Ishikawa (cell line): ENCODE results near the gene NUMA1.
A peak's percentile ranks its signal among the peaks of the same experiment; 100 is the strongest.

ENCODE experiments used
- CEBPB ChIP-seq: IDR thresholded peaks from 2 replicates; pipeline ENCODE4 v1.6.1; 2012
- CREB1 ChIP-seq: IDR thresholded peaks from 2 replicates; pipeline ENCODE4 v1.6.1; 2012; ENCODE audit warnings: low read depth
- EGR1 ChIP-seq: IDR thresholded peaks from 2 replicates; pipeline ENCODE4 v1.6.1; 2012
- EP300 ChIP-seq: IDR thresholded peaks from 2 replicates; pipeline ENCODE4 v1.6.1; 2012; ENCODE audit warnings: borderline replicate concordance
- NFIC ChIP-seq: IDR thresholded peaks from 2 replicates; pipeline ENCODE4 v1.6.1; 2012
- RAD21 ChIP-seq: IDR thresholded peaks from 2 replicates; pipeline ENCODE4 v1.6.1; 2012; ENCODE audit warnings: low read depth
- TAF1 ChIP-seq: IDR thresholded peaks from 2 replicates; pipeline ENCODE4 v1.6.1; 2012; ENCODE audit warnings: low read depth, mild to moderate bottlenecking
- TF ChIP-seq, protein P1 (sequence below): IDR thresholded peaks from 2 replicates; pipeline ENCODE4 v1.6.1; 2012

GRCh38 chr11:72005347-72006260 is 74.7 kb downstream of the NUMA1 start:
- TF ChIP-seq CREB1 (no peak), EP300 (no peak), TAF1 (no peak), EGR1 (no peak), CEBPB (no peak), RAD21 (peak; percentile 2; the same call in 1 of the 2 replicates), NFIC (peak; percentile 85)
- TF ChIP-seq, protein P1, sequence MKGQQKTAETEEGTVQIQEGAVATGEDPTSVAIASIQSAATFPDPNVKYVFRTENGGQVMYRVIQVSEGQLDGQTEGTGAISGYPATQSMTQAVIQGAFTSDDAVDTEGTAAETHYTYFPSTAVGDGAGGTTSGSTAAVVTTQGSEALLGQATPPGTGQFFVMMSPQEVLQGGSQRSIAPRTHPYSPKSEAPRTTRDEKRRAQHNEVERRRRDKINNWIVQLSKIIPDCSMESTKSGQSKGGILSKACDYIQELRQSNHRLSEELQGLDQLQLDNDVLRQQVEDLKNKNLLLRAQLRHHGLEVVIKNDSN, result no peak
